Umbilical cord (tissue), 2 donors: ENCODE data around the gene NONO. TPM values are rescaled to one million over a fixed set of nuclear protein-coding genes. Genes with fewer than 3 reads are reported as not detected.
"Not testable (repeated sequence)": the region's sequence is repeated elsewhere in the genome, so short reads cannot be mapped to it uniquely, and the experiment has no call there.

Experiments
- DNase-seq: peaks from one replicate; pipeline ENCODE4 v3.0.0-alpha.2; 2015; ENCODE audit warnings: low spot score
- total RNA-seq: library from RNA; depleted of rRNA; stranded (reverse); fragments of >200 nt; gene quantifications from one replicate; pipeline ENCODE4 v1.2.3, GENCODE V29; 2014; ENCODE audit warnings: low replicate concordance; ENCODE audit not compliant: insufficient read depth

The NONO gene
- total RNA-seq, 1 donor from 2014 or later = 245 TPM

DNA sequence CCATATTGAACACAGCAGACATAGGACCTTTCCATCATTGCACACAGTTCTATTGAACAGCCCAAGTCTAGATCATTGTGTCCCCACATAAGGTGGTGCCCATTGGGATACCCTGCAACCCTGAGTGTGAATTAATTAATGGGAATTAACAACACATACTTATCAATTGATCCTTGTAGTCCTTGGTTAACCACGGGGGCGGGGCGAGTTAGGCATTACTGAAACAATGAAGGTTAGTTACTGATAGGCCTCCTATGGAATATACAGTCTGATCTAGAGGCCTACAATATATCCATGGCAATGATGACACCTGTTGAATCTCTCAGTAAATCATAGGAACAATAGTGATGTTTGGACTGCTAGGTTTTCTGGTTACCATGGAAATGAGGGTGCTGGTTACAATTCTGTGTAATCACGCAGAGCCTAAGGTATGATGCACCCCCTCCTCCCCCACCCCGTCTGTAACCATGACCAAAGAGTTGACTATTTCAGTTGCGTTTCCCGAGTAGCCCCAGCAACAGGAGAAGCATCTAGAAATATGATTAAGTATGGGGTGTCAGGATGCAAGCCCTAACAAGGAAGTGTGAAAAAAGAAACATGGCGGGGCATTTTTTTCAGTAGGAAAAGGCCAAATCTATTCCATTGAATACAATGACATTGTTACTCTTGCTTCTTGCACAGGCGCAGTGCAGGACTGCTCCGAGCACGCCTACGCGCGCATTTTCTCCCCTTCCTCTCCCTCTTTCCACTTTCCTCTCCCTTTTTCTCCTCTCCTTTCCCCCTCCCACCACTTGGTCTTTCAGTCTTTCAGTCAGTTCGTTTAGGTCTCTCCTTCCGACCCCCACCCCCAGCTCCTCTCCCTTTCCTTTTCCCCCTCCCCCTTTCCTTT is 677 bp upstream of the NONO start:
- DNase-seq = no peak

GRCh38 chrX:71285929-71286328 is 2.5 kb downstream of the NONO start:
- no peak for DNase-seq

GRCh38 chrX:71291381-71291780 is 7.9 kb downstream of the NONO start:
- DNase-seq = no peak

- DNase-seq = no peak
These were observed 9.4 kb downstream of the NONO start for GRCh38 chrX:71292669-71293365.

GRCh38 chrX:71296806-71297205 is 13.4 kb downstream of the NONO start:
- no peak for DNase-seq

- no peak for DNase-seq
These were observed 14.7 kb downstream of the NONO start for GRCh38 chrX:71298119-71298518.

- DNase-seq = not testable (repeated sequence)
These were observed 16.6 kb downstream of the NONO start for GRCh38 chrX:71300064-71300463.

- not testable (repeated sequence) for DNase-seq
These were observed 17.1 kb downstream of the NONO start for GRCh38 chrX:71300495-71300894.

GRCh38 chrX:71301195-71301924 is 17.9 kb downstream of the NONO start, which contains the start of gene ITGB1BP2:
ITGB1BP2 (plus strand) TSS chrX:71301750; CDS start chrX:71301807, 57 bp downstream.
- peak; percentile 83 for DNase-seq

GRCh38 chrX:71302461-71303213 is 19.2 kb downstream of the NONO start:
- no peak for DNase-seq

DNA sequence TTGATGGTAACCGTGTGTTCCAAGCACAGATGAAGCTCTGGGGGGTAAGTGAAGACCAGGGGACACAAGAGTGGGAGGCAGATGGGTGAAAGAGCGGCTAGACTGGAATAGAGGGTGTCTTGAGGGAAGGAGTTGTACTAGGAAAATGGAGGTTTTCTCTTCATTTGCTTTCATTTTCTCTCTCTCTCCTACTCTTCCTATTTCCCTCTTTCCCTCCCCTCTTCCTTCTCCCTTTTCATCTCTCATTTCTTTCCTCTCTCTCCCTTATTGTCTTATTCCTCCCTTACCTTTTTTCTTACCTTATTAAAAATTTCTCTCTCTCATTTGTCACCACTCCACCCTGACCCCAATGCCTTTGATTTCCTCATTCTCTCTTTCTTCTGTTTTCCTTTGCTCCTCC is 21.1 kb downstream of the NONO start:
- no peak for DNase-seq

DNA sequence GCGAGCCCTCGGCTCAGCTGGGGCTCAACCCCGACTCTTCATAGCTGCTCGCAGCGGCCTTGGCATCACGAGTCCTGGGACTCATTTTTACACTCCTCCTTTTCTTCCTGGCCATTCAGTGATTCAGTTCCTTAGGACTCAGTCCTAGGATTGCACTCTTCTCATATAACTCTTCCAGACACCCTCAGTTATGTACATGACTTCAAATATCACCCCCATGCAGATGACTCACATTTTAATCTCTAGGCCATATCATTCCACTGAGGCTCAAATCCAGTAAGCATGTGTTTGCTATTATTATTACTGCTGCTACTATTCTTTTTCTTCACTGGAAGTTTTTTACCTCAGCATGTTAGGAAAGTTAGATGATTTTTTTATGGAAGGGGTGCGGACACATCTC is 32.5 kb downstream of the NONO start:
- DNase-seq = peak; percentile 32

DNA sequence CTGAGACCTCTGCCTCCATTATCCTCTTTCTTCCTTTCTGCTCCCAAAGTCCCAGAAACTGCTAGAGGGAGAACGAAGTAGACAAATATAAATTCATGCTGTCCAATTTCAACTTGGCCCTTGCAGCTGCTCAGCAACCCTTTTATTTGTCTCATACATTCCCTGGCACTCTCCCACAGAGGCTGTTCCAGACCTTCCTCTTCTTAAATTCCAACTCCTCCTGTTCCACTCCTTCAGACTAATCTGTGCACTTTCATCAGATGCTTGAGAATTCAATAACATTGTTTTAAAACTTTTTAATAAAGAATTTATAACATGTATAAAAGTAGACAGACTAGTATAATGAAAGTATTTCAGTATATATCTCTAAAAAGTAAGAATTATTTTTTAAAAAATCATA is 33.5 kb downstream of the NONO start:
- DNase-seq = not testable (repeated sequence)

DNA sequence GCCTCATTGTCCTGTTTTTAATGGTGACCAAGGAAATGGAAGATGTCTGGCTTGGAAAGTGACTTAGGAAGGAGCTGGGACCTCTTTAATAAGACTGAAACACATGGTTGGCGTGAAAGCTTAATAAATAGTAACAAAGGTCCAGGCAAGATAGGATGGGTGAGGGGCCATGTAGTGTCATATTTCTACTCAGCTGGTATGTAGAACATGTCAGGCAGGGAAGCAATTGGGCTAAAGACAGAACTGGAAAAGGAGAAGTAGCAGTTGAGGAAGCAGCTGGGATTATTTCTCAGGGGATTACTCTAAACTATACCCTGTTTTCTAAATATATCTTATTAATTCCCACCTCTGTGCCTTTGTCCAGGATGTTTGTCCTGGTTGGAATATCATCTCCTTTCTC is 36.7 kb downstream of the NONO start:
- no peak for DNase-seq

- DNase-seq = peak; percentile 61
These were observed 38.3 kb downstream of the NONO start for GRCh38 chrX:71321731-71322130.

DNA sequence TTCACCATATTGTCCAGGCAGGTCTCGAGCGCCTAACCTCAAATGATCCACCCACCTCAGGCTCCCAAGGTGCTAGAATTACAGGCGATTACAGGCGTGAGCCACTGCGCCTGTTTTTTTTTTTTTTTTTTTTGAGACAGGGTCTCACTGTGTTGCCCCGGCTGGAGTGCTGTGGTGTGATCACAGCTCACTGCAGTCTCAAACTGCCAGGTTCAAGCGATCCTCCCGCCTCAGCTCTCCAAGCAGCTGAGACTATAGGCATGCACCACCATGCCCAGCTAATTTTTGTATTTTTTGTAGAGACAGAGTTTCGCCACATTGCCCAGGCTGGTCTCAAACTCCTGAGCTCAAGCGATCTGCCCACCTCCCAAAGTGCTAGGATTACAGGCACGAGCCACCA is 41.0 kb downstream of the NONO start:
- not testable (repeated sequence) for DNase-seq

DNA sequence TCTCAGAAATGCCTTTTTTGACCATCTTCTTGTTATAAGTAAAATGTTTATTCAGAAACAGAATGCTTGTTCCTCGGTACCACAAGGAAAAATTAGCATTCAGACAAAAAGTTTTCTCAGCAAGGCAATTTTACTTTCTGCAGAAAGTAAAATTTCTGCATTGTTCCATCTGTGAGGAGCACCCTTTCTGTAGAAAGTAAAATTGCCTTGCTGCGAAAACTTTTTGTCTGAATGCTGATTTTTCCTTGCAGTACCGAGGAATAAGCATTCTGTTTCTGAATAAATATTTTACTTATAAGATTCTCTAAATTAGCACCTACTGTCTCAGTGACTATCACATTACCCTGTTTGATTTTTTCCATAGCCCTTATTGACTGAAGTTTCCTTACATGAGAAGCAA is 43.0 kb downstream of the NONO start:
- no peak for DNase-seq

GRCh38 chrX:71349151-71349665 is 65.8 kb downstream of the NONO start:
- peak; percentile 52 for DNase-seq

- not testable (repeated sequence) for DNase-seq
These were observed 66.4 kb downstream of the NONO start for GRCh38 chrX:71349867-71350266.
